ENCODE measurements around the gene HOXB5.

HOXB5 gene

GRCh38 chr17:48546924-48547807, 46.4 kb downstream of the HOXB5 start:
- DNase-seq, result no peak

- no peak for DNase-seq
These were observed 47.2 kb downstream of the HOXB5 start for GRCh38 chr17:48546137-48546923.

- no peak for DNase-seq
These were observed 48.0 kb downstream of the HOXB5 start for GRCh38 chr17:48545539-48545938.

- no peak for DNase-seq
These were observed 48.6 kb downstream of the HOXB5 start, which contains the start of gene HOXB2 for GRCh38 chr17:48545022-48545375. TSS of gene HOXB2 (minus strand) at chr17:48545109. CDS start at chr17:48544911, 198 bp downstream.

- peak; percentile 37 for DNase-seq
These were observed 49.1 kb downstream of the HOXB5 start for GRCh38 chr17:48544349-48545021.

- no peak for DNase-seq
These were observed 49.7 kb downstream of the HOXB5 start for GRCh38 chr17:48543854-48544348.

- peak; percentile 62 for DNase-seq
These were observed 50.3 kb downstream of the HOXB5 start for GRCh38 chr17:48543107-48543853.

GRCh38 chr17:48542698-48543106, 50.9 kb downstream of the HOXB5 start:
- no peak for DNase-seq

- DNase-seq, result no peak
These were observed 51.4 kb downstream of the HOXB5 start for GRCh38 chr17:48542114-48542656.

GRCh38 chr17:48541577-48542113, 51.9 kb downstream of the HOXB5 start:
- DNase-seq, result peak; percentile 51

Data from T1000 (cell line).